SK-N-MC (cell line): ENCODE data around the gene TNFRSF1A.

Experiments
- EZH2 ChIP-seq: fragments of 200-600 bp; sonication (generic); IDR thresholded peaks from one replicate; pipeline ENCODE4 v1.6.1; 2017; ENCODE audit warnings: antibody characterized with exemption
- FOXP2 ChIP-seq: optimal IDR thresholded peaks from 2 replicates; pipeline ENCODE3; 2011; ENCODE audit warnings: mild to moderate bottlenecking, moderate library complexity; ENCODE audit not compliant: insufficient read depth; ENCODE audit errors: extremely low read length, control extremely low read depth
- POLR2AphosphoS5 ChIP-seq: IDR thresholded peaks from 2 replicates; pipeline ENCODE4 v1.6.1; 2012; ENCODE audit warnings: mild to moderate bottlenecking, low read depth, low read length, borderline replicate concordance

DNA sequence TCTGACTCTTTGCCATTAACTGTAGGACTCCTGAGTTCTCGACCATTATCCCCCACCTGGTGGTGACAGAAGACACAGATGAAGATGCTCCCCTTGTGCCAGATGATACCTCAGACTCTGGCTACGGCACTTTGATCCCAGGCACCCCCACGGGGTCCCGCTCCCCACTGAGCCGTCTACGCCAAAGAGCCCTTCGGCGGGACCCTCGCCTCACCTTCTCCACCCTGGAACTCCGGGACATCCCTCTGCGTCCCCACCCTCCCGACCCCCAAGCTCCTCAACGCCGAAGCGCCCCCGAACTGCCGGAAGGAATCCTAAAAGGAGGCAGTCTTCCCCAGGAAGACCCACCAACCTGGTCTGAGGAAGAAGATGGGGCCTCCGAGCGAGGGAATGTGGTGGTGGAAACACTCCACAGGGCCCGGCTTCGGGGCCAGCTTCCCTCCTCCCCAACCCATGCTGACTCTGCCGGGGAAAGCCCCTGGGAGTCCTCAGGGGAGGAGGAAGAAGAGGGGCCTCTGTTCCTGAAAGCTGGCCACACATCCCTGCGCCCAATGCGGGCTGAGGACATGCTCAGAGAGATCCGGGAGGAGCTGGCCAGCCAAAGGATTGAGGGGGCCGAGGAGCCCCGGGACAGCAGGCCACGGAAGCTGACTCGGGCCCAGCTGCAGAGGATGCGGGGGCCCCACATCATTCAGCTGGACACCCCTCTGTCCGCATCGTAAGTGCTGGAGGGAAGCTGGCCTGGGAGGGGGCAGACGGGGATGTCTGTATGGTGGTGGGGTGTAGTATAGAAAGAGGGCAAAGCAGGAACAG, 14.4 kb downstream of the TNFRSF1A start:
- TF ChIP-seq EZH2: no peak
- TF ChIP-seq POLR2AphosphoS5: no peak; the same call in 1 of the 2 replicates
- no peak for TF ChIP-seq FOXP2
